Testis (tissue), 2 donors: Measurements from ENCODE around the gene ATP7A.

Experiments used
- CTCF ChIP-seq, 3 experiments: fragments of 450-650 bp in 2 of 3; fragments of 200-600 bp in 1 of 3; sonication (generic) in 1 of 3; IDR thresholded peaks; one replicate each; pipeline ENCODE4 v1.5.1; 2016 to 2019; ENCODE audit warnings: antibody characterized with exemption in 3 of 3, mild to moderate bottlenecking in 2 of 3, moderate library complexity in 1 of 3
- POLR2A ChIP-seq: fragments of 450-650 bp; IDR thresholded peaks from one replicate; pipeline ENCODE4 v1.6.1; 2017; ENCODE audit warnings: antibody characterized with exemption, mild to moderate bottlenecking, moderate library complexity

DNA sequence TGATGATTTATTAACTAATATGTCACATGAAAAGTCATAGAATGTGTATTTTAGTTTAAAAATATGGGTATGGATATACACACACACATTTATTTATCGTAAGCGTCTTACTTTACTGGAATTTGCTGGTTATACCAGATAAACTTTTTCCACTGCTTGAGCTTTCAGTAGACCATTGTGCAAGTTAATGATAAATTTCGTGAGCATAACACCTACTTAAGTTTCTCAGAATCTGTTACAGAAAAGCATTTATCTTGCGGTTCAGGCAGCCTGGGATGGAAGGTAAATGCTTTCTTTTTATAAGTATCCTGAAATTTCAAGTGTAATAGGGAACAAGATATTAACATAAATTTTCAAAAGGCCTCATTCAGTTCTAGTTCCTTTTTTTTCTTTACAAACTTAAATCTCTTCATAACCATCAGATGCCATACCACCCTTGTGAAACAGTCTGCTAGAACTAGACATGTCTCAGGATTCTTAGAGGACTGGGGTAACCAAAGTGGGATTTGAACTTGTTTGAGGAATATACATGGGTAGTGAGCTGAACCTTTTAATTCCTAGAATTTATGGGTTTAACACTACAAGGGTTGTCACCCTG lies 27.7 kb downstream of the ATP7A start:
- TF ChIP-seq CTCF (IDR thresholded peaks at IDR 0.05) (no peak), POLR2A (no peak)
